HG03025 (cell line): ENCODE results near the gene ZNF823.
"Not testable (repeated sequence)": the region's sequence is repeated elsewhere in the genome, so short reads cannot be mapped to it uniquely, and the experiment has no call there.

Source experiments
- ATAC-seq: cut with Tn5 transposase; IDR thresholded peaks from one replicate; pipeline ENCODE4 v1.9.1; 2021; ENCODE audit warnings: mild to moderate bottlenecking, moderate library complexity; ENCODE audit not compliant: unreplicated experiment, low FRiP score

Gene ZNF823

GRCh38 chr19:11738746-11739620, at the start of gene ZNF823:
Gene ZNF823 (minus strand): TSS chr19:11738946. CDS start chr19:11738819, 127 bp downstream.
- ATAC-seq = peak; percentile 83

GRCh38 chr19:11787536-11787935, 48.8 kb upstream of the ZNF823 start:
- ATAC-seq = no peak

- ATAC-seq = no peak
These were observed 45.6 kb upstream of the ZNF823 start for GRCh38 chr19:11784356-11784755.

- ATAC-seq = no peak
These were observed 45.0 kb upstream of the ZNF823 start for GRCh38 chr19:11783767-11784166.

- ATAC-seq = no peak
These were observed 42.7 kb upstream of the ZNF823 start for GRCh38 chr19:11781295-11782057.

GRCh38 chr19:11780431-11781020, 41.8 kb upstream of the ZNF823 start:
- ATAC-seq = no peak

- not testable (repeated sequence) for ATAC-seq
These were observed 37.9 kb upstream of the ZNF823 start for GRCh38 chr19:11776669-11777068.

- not testable (repeated sequence) for ATAC-seq
These were observed 32.8 kb upstream of the ZNF823 start for GRCh38 chr19:11771520-11771919.

- no peak for ATAC-seq
These were observed 31.2 kb upstream of the ZNF823 start for GRCh38 chr19:11769995-11770394.

GRCh38 chr19:11767633-11768133, 28.9 kb upstream of the ZNF823 start:
- ATAC-seq = peak; percentile 10

GRCh38 chr19:11766597-11767591, 28.1 kb upstream of the ZNF823 start, which contains the start of gene ZNF441:
Gene ZNF441 (plus strand): TSS chr19:11767000. CDS start chr19:11767194, 194 bp downstream.
- ATAC-seq = peak; percentile 86

GRCh38 chr19:11763611-11764010, 24.9 kb upstream of the ZNF823 start:
- no peak for ATAC-seq

- ATAC-seq = no peak
These were observed 24.4 kb upstream of the ZNF823 start for GRCh38 chr19:11763117-11763516.

GRCh38 chr19:11759805-11760204, 21.1 kb upstream of the ZNF823 start:
- ATAC-seq = no peak

GRCh38 chr19:11756965-11757364, 18.2 kb upstream of the ZNF823 start:
- no peak for ATAC-seq

- no peak for ATAC-seq
These were observed 15.9 kb upstream of the ZNF823 start for GRCh38 chr19:11754663-11755062.

- no peak for ATAC-seq
These were observed 13.5 kb upstream of the ZNF823 start for GRCh38 chr19:11752244-11752736.

GRCh38 chr19:11749751-11750150, 11.0 kb upstream of the ZNF823 start:
- no peak for ATAC-seq

- ATAC-seq = no peak
These were observed 8.5 kb upstream of the ZNF823 start for GRCh38 chr19:11747277-11747676.
